ENCODE results near the gene CLCC1.

DNA sequence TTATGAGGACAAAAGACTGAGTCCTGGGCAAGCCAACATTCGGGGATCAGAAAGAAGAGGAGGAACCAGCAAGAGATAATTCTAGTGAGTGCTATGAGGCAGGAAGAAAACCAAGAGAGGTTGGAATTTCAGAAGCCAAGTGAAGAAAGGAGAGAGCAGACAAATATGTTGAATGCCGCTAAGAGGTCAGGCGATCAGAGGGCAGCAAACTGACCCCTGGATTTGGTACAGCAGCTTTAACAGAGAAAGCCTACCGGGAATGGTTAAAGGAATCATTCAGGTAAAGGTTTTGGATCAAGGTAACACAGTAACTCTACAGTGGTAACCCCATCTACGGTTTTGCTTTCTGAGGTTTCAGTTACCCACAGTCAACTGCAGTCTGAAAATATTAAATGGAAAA, 5.4 kb downstream of the CLCC1 start:
- no peak for TF ChIP-seq CTCF (optimal IDR thresholded peaks at IDR 0.05 in 1 of 3, IDR thresholded peaks at IDR 0.05 in 1 of 3, conservative IDR thresholded peaks at IDR 0.05 in 1 of 3; ENCODE audit: extremely low read depth in 1 of 3, insufficient read depth in 2 of 3, low read length in 3 of 3)
- TF ChIP-seq EZH2 (IDR thresholded peaks at IDR 0.05; ENCODE audit: low read length): no peak

All from keratinocyte (primary cell).